GM10847 (cell line): ENCODE results near the gene INTU.

Experiments
- POLR2A ChIP-seq: IDR thresholded peaks from 2 replicates; pipeline ENCODE4 v1.6.1; 2011; ENCODE audit not compliant: insufficient read length; ENCODE audit errors: extremely low read depth

The INTU gene

DNA sequence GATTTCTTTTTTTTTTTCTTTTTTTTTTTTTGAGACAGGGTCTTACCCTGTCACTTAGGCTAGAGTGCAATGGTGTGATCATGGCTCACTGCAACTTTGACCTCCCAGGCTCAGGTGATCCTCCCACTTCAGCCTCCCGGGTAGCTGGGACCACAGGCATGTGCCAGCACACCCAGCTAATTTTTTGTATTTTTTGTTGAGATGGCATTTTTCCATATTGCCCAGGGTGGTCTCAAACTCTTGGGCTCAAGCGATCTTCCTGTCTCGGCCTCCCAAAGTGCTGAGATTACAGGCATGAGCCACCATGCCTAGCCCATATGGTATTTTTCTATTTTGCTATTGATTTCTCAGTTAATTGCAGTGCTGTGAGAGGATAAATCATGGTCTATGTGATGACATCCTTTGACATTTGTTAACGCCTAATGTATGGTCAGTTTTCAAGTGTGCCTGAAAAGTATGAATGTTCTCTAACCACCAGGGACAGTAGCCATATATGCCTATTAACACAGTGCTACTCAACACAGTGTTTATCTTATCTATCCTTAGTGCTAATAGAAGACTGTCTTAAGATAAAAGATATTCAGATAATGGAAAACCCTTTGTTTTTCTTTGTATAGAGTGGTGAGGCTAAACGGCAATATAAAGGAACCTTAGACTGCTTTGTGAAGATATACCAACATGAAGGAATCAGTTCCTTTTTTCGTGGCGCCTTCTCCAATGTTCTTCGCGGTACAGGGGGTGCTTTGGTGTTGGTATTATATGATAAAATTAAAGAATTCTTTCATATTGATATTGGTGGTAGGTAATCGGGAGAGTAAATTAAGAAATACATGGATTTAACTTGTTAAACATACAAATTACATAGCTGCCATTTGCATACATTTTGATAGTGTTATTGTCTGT is 140.3 kb downstream of the INTU start:
- TF ChIP-seq POLR2A: no peak

DNA sequence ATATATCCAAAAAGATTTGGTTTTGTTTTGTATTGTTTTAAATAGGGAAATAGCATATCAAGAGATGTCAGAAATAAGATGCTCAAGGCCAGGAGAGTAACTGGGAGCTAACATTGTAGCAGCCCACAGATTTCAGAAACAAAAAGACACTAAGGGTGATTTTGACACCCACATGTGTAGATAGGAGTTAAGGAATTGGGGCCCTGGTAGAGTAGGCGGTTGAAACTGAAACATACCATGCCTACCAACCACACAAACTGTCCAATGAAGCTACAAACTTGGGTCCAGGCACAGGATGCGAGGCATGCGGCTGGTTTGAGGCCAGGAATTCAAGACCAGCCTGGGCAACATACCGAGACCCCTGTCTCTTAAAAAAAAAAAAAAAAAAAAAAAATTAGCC is 143.1 kb downstream of the INTU start:
- no peak for TF ChIP-seq POLR2A
